ENCODE measurements around the gene AQP10.

GRCh38 chr1:154346276-154346917 is 25.5 kb downstream of the AQP10 start:
- TF ChIP-seq, protein P1, sequence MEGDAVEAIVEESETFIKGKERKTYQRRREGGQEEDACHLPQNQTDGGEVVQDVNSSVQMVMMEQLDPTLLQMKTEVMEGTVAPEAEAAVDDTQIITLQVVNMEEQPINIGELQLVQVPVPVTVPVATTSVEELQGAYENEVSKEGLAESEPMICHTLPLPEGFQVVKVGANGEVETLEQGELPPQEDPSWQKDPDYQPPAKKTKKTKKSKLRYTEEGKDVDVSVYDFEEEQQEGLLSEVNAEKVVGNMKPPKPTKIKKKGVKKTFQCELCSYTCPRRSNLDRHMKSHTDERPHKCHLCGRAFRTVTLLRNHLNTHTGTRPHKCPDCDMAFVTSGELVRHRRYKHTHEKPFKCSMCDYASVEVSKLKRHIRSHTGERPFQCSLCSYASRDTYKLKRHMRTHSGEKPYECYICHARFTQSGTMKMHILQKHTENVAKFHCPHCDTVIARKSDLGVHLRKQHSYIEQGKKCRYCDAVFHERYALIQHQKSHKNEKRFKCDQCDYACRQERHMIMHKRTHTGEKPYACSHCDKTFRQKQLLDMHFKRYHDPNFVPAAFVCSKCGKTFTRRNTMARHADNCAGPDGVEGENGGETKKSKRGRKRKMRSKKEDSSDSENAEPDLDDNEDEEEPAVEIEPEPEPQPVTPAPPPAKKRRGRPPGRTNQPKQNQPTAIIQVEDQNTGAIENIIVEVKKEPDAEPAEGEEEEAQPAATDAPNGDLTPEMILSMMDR (IDR thresholded peaks at IDR 0.05) = no peak
- TF ChIP-seq POLR2A (IDR thresholded peaks at IDR 0.05) = no peak

Measured in body of pancreas (tissue), 4 donors.